HCT116 (cell line): Measurements from ENCODE around the gene HAO2. TPM values are rescaled to one million over a fixed set of nuclear protein-coding genes. Genes with fewer than 3 reads are reported as not detected.

Source experiments
- ATAC-seq: fragments of 200-7000 bp; cut with Tn5 transposase; 2 replicates; pipeline ENCODE4 v1.9.1; 2020; ENCODE audit warnings: mild to moderate bottlenecking, moderate library complexity
- BruUV-seq: library from RNA; stranded (reverse); fragments of 400-500 nt; replicated peaks from 2 replicates; lab custom pipeline; 2021; lab: Mats Ljungman, UMichigan
- CTCF ChIA-PET: fragments of 300-600 bp; sonication (Branson Sonifier 250); formaldehyde crosslinking; loops from one replicate; lab custom pipeline; 2021; ENCODE audit warnings: antibody characterized with exemption; lab: Charles Lee
- POLR2A ChIA-PET: fragments of 300-600, 350-600 bp; sonication (Branson Sonifier 250); formaldehyde crosslinking; loops from one replicate; lab custom pipeline; 2021; ENCODE audit warnings: antibody characterized with exemption; lab: Charles Lee
- RAD21 ChIA-PET, 2 experiments: fragments of 300-600 bp; sonication (Branson Sonifier 250); formaldehyde crosslinking; loops; one replicate each; lab custom pipeline; 2023; ENCODE audit warnings: low total read pairs in 2 of 2; ENCODE audit not compliant: uncharacterized antibody in 2 of 2, unreplicated experiment in 2 of 2, low non-redundant PET in 1 of 2; lab: Charles Lee
- DNase-seq: peaks from one replicate; pipeline ENCODE4 v3.0.0-alpha.2; 2010; ENCODE audit warnings: low read depth, low spot score
- H2AFZ ChIP-seq: fragments of 200-600 bp; shearing (Covaris generic), sonication (generic); 2 replicates; pipeline ENCODE4 v1.6.1; 2017; ENCODE audit warnings: low read depth, mixed run types, mixed read lengths, antibody characterized with exemption, low read length; ENCODE audit not compliant: poor library complexity, severe bottlenecking
- H3K27ac ChIP-seq: 2 replicates; pipeline ENCODE4 v1.5.1; 2012; ENCODE audit warnings: low read depth, low read length
- H3K27me3 ChIP-seq: fragments of 200-600 bp; sonication (generic); 2 replicates; pipeline ENCODE4 v1.6.1; 2016; ENCODE audit warnings: mixed run types, low read length, mixed read lengths; ENCODE audit not compliant: insufficient read depth
- H3K36me3 ChIP-seq, 2 experiments: fragments of 200-500 bp in 1 of 2; fragments of 200-600 bp in 1 of 2; sonication (Bioruptor generic) in 1 of 2; sonication (generic) in 1 of 2; 2 replicates each; pipeline versions ENCODE4 v1.5.1 to v1.6.1; 2014 to 2016; ENCODE audit warnings: low read length in 2 of 2, inconsistent platforms in 1 of 2, mixed read lengths in 1 of 2, mixed run types in 1 of 2; ENCODE audit not compliant: insufficient read depth in 2 of 2, control insufficient read depth in 1 of 2
- H3K4me1 ChIP-seq, 2 experiments: fragments of 200-600 bp in 1 of 2; sonication (generic) in 1 of 2; 2 replicates each; pipeline versions ENCODE4 v1.5.1 to v1.6.1; 2012 to 2017; ENCODE audit warnings: low read length in 2 of 2, inconsistent platforms in 1 of 2, mild to moderate bottlenecking in 1 of 2, mixed read lengths in 1 of 2, mixed run types in 1 of 2, moderate library complexity in 1 of 2; ENCODE audit not compliant: insufficient read depth in 2 of 2, control insufficient read depth in 1 of 2
- H3K4me2 ChIP-seq: fragments of 200-600 bp; sonication (generic); 2 replicates; pipeline ENCODE4 v1.6.1; 2017; ENCODE audit warnings: mixed run types, low read length, mixed read lengths
- H3K4me3 ChIP-seq, 2 experiments: fragments of 200-600 bp in 1 of 2; sonication (generic) in 1 of 2; replicated peaks in 1 of 2; 2 replicates each; pipeline ENCODE4 v1.5.1; 2011 to 2016; ENCODE audit warnings: low read length in 2 of 2, control low read depth in 1 of 2, low read depth in 1 of 2, mild to moderate bottlenecking in 1 of 2, mixed read lengths in 1 of 2, mixed run types in 1 of 2
- H3K79me2 ChIP-seq: fragments of 200-600 bp; sonication (generic); 2 replicates; pipeline ENCODE4 v1.6.1; 2017; ENCODE audit warnings: mild to moderate bottlenecking, mixed run types, low read length, moderate library complexity, mixed read lengths; ENCODE audit not compliant: insufficient read depth
- H3K9ac ChIP-seq: fragments of 200-600 bp; sonication (generic); 2 replicates; pipeline ENCODE4 v1.6.1; 2016; ENCODE audit warnings: low read length, mixed read lengths
- H3K9me2 ChIP-seq: fragments of 200-600 bp; sonication (generic), shearing (Covaris generic); 2 replicates; pipeline ENCODE4 v1.6.1; 2017; ENCODE audit warnings: mixed run types, mild to moderate bottlenecking, moderate library complexity; ENCODE audit not compliant: insufficient read depth
- H3K9me3 ChIP-seq, 2 experiments: fragments of 200-500 bp in 1 of 2; fragments of 200-600 bp in 1 of 2; sonication (Bioruptor generic) in 1 of 2; sonication (generic) in 1 of 2; 2 replicates each; pipeline ENCODE4 v1.6.1; 2014 to 2017; ENCODE audit warnings: low read length in 2 of 2, mixed read lengths in 2 of 2, inconsistent platforms in 1 of 2, low read depth in 1 of 2, mild to moderate bottlenecking in 1 of 2, mixed run types in 1 of 2, moderate library complexity in 1 of 2; ENCODE audit not compliant: control insufficient read depth in 1 of 2, insufficient read depth in 1 of 2
- H4K20me1 ChIP-seq: fragments of 200-600 bp; sonication (generic), shearing (Covaris generic); 2 replicates; pipeline ENCODE4 v1.6.1; 2017; ENCODE audit warnings: mixed run types, mild to moderate bottlenecking, moderate library complexity; ENCODE audit not compliant: insufficient read depth
- ATF3 ChIP-seq: IDR thresholded peaks from 2 replicates; pipeline ENCODE4 v1.6.1; 2012
- CBX3 ChIP-seq: IDR thresholded peaks from 2 replicates; pipeline ENCODE4 v1.6.1; 2012; ENCODE audit warnings: low read depth
- CEBPB ChIP-seq: IDR thresholded peaks from 2 replicates; pipeline ENCODE4 v1.6.1; 2012; ENCODE audit warnings: low read depth
- EGR1 ChIP-seq: IDR thresholded peaks from 2 replicates; pipeline ENCODE4 v1.6.1; 2012; ENCODE audit warnings: low read depth
- EZH2 ChIP-seq: fragments of 200-600 bp; sonication (generic); IDR thresholded peaks from 2 replicates; pipeline ENCODE4 v1.6.1; 2017; ENCODE audit warnings: antibody characterized with exemption, mixed run types
- EZH2phosphoT487 ChIP-seq: fragments of 200-600 bp; IDR thresholded peaks from 2 replicates; pipeline ENCODE4 v1.6.1; 2018; ENCODE audit warnings: antibody characterized with exemption, borderline replicate concordance
- JUND ChIP-seq: IDR thresholded peaks from 2 replicates; pipeline ENCODE4 v1.6.1; 2012
- POLR2AphosphoS5 ChIP-seq: IDR thresholded peaks from 2 replicates; pipeline ENCODE4 v1.6.1; 2011; ENCODE audit warnings: mild to moderate bottlenecking, low read depth, low read length, moderate library complexity
- RAD21 ChIP-seq: IDR thresholded peaks from 2 replicates; pipeline ENCODE4 v1.6.1; 2012; ENCODE audit warnings: low read depth, mild to moderate bottlenecking
- REST ChIP-seq: IDR thresholded peaks from 2 replicates; pipeline ENCODE4 v1.6.1; 2012; ENCODE audit warnings: low read depth
- TCF7L2 ChIP-seq: IDR thresholded peaks from 2 replicates; pipeline ENCODE4 v1.7.0; 2011; ENCODE audit warnings: borderline replicate concordance, inconsistent platforms; ENCODE audit not compliant: insufficient read depth, insufficient read length; ENCODE audit errors: extremely low read depth
- YY1 ChIP-seq: IDR thresholded peaks from 2 replicates; pipeline ENCODE4 v1.6.1; 2011; ENCODE audit warnings: low read length, low read depth, moderate library complexity, mild to moderate bottlenecking; ENCODE audit not compliant: insufficient replicate concordance; ENCODE audit errors: extremely low read depth
- ZBTB33 ChIP-seq: IDR thresholded peaks from 2 replicates; pipeline ENCODE4 v1.6.1; 2011; ENCODE audit warnings: mild to moderate bottlenecking, low read length, moderate library complexity; ENCODE audit not compliant: insufficient replicate concordance; ENCODE audit errors: extremely low read depth
- ZFX ChIP-seq: fragments of 450-650 bp; IDR thresholded peaks from 2 replicates; pipeline ENCODE4 v1.6.1; 2017
- ZNF274 ChIP-seq: fragments of 200-500 bp; sonication (Bioruptor generic); IDR thresholded peaks from 2 replicates; pipeline ENCODE4 v1.6.1; 2014; ENCODE audit warnings: mild to moderate bottlenecking, low read depth, low read length, inconsistent platforms
- intact Hi-C: fragments of 100-400 bp; cut with micrococcal nuclease; formaldehyde crosslinking; loops from 2 replicates; pipeline ENCODE4 v1.10.0; 2022
- total RNA-seq: library from RNA; stranded (reverse); gene quantifications from one replicate; pipeline ENCODE4 v1.2.1, GENCODE V29; 2021; ENCODE audit not compliant: unreplicated experiment
- TF ChIP-seq, protein P1 (sequence below): IDR thresholded peaks from 2 replicates; pipeline ENCODE4 v1.6.1; 2012

The HAO2 gene
- total RNA-seq, 1 experiment from 2014 or later, result not detected

GRCh38 chr1:119375366-119375765, 6.8 kb downstream of the HAO2 start:
- Histone ChIP-seq H4K20me1 (no peaks in the 10 kb centered on the region), H3K36me3 (no peaks in the 10 kb centered on the region), H3K4me2 (no peak overlapping the region), H3K79me2 (no peaks in the 10 kb centered on the region), H3K9ac (no peak overlapping the region), H3K4me1 (peaks cover 0 to 8% of the 10 kb centered on the region in 2 experiments; a peak in 1 of 4 replicates), H3K27ac (no peak overlapping the region), H3K27me3 (0 out of 2 replicates have a peak, but pooled peaks cover under 1% of the 10 kb centered on the region), H3K4me3 (no peak overlapping the region), H3K9me2 (no peaks in the 10 kb centered on the region), H3K9me3 (no peaks in the 10 kb centered on the region), H2AFZ (no peak overlapping the region)
- ATAC-seq (no peak), DNase-seq (no peak)
- BruUV-seq, result no TSS peak
- intact Hi-C loops, result loop anchor here (2.0 kb wide), 1 partner anchor 21 kb away; no protein-coding TSS in a partner anchor
- CTCF ChIA-PET, result no interaction called here
- no peak for TF ChIP-seq RAD21
- no peak for TF ChIP-seq REST
- no peak for TF ChIP-seq TCF7L2
- no peak for TF ChIP-seq YY1
- no peak for TF ChIP-seq CEBPB
- TF ChIP-seq JUND, result no peak
- TF ChIP-seq ZBTB33, result no peak
- no peak for TF ChIP-seq ATF3
- TF ChIP-seq EZH2phosphoT487, result no peak
- TF ChIP-seq ZNF274, result no peak
- no peak for TF ChIP-seq EGR1
- no peak for TF ChIP-seq CBX3
- no peak for TF ChIP-seq POLR2AphosphoS5
- TF ChIP-seq EZH2, result no peak
- no peak for TF ChIP-seq ZFX
- TF ChIP-seq, protein P1, sequence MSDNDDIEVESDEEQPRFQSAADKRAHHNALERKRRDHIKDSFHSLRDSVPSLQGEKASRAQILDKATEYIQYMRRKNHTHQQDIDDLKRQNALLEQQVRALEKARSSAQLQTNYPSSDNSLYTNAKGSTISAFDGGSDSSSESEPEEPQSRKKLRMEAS, result no peak
- POLR2A ChIA-PET, result no interaction called here
- RAD21 ChIA-PET, result no interaction called here
